Right lobe of liver (tissue), 6 donors: Measurements from ENCODE around the gene NMNAT2. TPM values are rescaled to one million over a fixed set of nuclear protein-coding genes. Genes with fewer than 3 reads are reported as not detected.

Experiments
- ATAC-seq, 4 donors: fragments of 200-7000 bp; cut with Tn5 transposase; one replicate each; pipeline ENCODE4 v1.9.1; 2020; ENCODE audit warnings: mild to moderate bottlenecking in 4 of 4, moderate library complexity in 4 of 4
- DNase-seq, 3 donors: peaks; one replicate each; pipeline ENCODE4 v3.0.0-alpha.2; 2020
- H3K27ac ChIP-seq, 3 donors: fragments of 200-600 bp; one replicate each; pipeline ENCODE4 v1.8.0; 2022
- H3K27me3 ChIP-seq, 2 donors: fragments of 200-600 bp; one replicate each; pipeline ENCODE4 v1.8.0; 2022
- H3K36me3 ChIP-seq, 4 donors: fragments of 200-600 bp; sonication (generic) in 1 of 4; one replicate each; pipeline versions ENCODE4 v1.5.1 to v1.8.0; 2017 to 2022; ENCODE audit warnings: control low read depth in 1 of 4
- H3K4me1 ChIP-seq, 4 donors: fragments of 200-600 bp; sonication (generic) in 1 of 4; one replicate each; pipeline versions ENCODE4 v1.5.1 to v1.8.0; 2017 to 2022; ENCODE audit warnings: control low read depth in 1 of 4
- H3K4me3 ChIP-seq, 3 donors: fragments of 200-600 bp; one replicate each; pipeline ENCODE4 v1.8.0; 2022
- H3K9me3 ChIP-seq, 4 donors: fragments of 200-600 bp; sonication (generic) in 1 of 4; one replicate each; pipeline versions ENCODE4 v1.5.1 to v1.8.0; 2017 to 2022; ENCODE audit warnings: control low read depth in 1 of 4
- POLR2A ChIP-seq: fragments of 450-650 bp; IDR thresholded peaks from one replicate; pipeline ENCODE4 v1.6.1; 2017; ENCODE audit warnings: antibody characterized with exemption, mild to moderate bottlenecking
- WGBS: methylation state at CpG from one replicate; pipeline ENCODE4 v1.1.6; 2018; ENCODE audit warnings: low coverage, low lambda C conversion rate; ENCODE audit not compliant: insufficient coverage; ENCODE audit errors: missing lambda C conversion rate; 5-methylcytosine and 5-hydroxymethylcytosine counted together
- intact Hi-C, 2 donors: fragments of 100-400 bp; cut with DNase I; formaldehyde crosslinking; loops; one replicate each; pipeline versions ENCODE4 v1.11.2 to v1.14.1; 2022
- total RNA-seq, 6 experiments: library from RNA; depleted of rRNA in 2 of 6; stranded (reverse); fragments of >200 nt in 2 of 6; fragmentation: NEBNext Ultra II Directional in 3 of 6; extraction: Animal tissue kit (Norgen Biotek cat#: 25700) in 3 of 6; gene quantifications; one replicate each; pipeline versions ENCODE4 v1.1.0 to v1.2.4, GENCODE V29; 2016 to 2023
- TF ChIP-seq, protein P1 (sequence below), 4 donors: fragments of 200-600 bp in 3 of 4; fragments of 450-650 bp in 1 of 4; IDR thresholded peaks; one replicate each; pipeline versions ENCODE4 v1.5.1 to v1.8.0; 2016 to 2022; ENCODE audit warnings: antibody characterized with exemption in 4 of 4, mild to moderate bottlenecking in 2 of 4
- donor health status: DM: no; HTN: yes; CAD: no.
- donor health status: DM: no; HTN: no; CAD: no.
- donor health status: DM: no; HTN: no; CAD: no.
- donor health status: DM: no; HTN: yes; CAD: no.
- donor health status: DM: no; HTN: yes; CAD: no.

The NMNAT2 gene
- total RNA-seq, 6 experiments from 2014 or later, result 0.06 to 0.07 (median 0.06) TPM; not detected in 3

DNA sequence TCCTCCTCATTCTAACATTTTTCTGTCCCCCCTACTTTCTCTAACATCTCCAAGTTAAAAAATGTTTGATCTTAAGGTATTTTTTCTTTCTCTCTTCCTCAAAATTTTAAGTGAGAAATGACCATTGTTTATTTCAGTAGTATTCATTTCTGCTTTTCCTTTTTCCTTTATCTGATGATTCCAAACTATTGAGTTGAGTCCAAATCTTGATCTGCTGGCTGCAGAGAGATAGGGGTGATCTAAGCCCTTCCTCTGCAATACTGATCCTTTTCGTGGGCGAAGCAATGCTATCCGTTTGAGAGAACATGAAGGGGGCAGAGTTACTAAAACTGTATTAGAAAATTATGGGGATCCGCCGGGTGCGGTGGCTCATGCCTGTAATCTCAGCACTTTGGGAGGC is 516 bp upstream of the NMNAT2 start:
- no peak for DNase-seq
- Histone ChIP-seq H3K36me3 (no peaks in the 10 kb centered on the region), H3K9me3 (no peaks in the 10 kb centered on the region), H3K27me3 (peaks cover 6 to 7% of the 10 kb centered on the region in 2 donors), H3K27ac (no peak overlapping the region), H3K4me1 (peaks cover 0 to 7% (median 0%) of the 10 kb centered on the region in 4 donors), H3K4me3 (no peak overlapping the region)
- ATAC-seq, result no peak
- no peak for TF ChIP-seq POLR2A
- TF ChIP-seq, protein P1, sequence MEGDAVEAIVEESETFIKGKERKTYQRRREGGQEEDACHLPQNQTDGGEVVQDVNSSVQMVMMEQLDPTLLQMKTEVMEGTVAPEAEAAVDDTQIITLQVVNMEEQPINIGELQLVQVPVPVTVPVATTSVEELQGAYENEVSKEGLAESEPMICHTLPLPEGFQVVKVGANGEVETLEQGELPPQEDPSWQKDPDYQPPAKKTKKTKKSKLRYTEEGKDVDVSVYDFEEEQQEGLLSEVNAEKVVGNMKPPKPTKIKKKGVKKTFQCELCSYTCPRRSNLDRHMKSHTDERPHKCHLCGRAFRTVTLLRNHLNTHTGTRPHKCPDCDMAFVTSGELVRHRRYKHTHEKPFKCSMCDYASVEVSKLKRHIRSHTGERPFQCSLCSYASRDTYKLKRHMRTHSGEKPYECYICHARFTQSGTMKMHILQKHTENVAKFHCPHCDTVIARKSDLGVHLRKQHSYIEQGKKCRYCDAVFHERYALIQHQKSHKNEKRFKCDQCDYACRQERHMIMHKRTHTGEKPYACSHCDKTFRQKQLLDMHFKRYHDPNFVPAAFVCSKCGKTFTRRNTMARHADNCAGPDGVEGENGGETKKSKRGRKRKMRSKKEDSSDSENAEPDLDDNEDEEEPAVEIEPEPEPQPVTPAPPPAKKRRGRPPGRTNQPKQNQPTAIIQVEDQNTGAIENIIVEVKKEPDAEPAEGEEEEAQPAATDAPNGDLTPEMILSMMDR (IDR thresholded peaks at IDR 0.05), result no peak
- intact Hi-C loops, result no loop called here
- WGBS, result 72% methylated on average over 6 of the region's 6 CpGs

DNA sequence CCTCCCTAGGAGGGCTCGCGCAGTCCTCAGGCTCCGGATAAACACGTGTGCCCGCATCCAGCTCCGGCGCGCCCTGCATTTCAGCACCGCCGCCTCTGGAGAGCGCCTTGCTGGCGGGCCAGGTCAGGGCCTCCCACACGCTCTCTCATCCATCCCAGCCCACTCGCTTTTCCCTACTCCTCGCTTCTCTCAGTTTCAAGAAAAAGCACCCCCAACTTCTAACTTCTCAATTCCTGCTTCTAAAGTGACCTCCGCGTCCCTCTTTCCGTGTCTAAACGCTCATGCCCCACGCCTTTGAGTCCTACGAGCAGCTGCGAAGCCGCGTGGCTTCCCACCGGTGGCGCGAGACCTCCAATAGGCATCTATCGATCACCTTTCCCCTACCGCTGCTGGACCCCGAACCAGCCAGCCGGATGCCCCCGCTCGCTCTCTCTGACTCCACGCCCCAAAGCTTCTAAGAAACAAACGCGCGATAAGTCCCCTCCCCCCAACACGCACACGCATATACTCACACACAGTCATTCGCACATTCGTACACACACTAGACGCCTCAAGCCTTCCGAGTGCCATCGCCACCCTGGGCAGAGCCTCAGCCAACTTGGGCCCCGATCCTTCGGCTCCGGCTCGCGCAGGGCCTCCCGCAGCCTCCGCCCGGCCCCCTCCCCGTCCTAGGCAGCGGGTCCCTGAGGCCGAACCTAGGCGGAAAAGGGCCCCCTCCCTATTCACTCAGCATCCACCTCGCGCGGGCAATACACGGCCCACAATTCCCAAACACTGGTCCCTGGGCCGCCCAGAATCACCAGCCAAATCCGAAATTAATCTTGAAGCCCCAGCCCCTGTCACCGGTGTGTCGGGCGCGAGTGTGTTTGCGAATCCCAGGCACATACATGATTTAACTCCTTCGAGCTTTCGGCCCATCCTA is 1.1 kb downstream of the NMNAT2 start:
- WGBS, result 5% methylated on average over 56 of the region's 69 CpGs
- intact Hi-C loops, result no loop called here
- DNase-seq, result peak; percentile 55 to 68 (median 57)
- Histone ChIP-seq H3K4me1 (peaks cover 0 to 7% (median 0%) of the 10 kb centered on the region in 4 donors), H3K27ac (no peak overlapping the region), H3K27me3 (peaks cover 6 to 7% of the 10 kb centered on the region in 2 donors), H3K4me3 (no peak overlapping the region), H3K36me3 (no peaks in the 10 kb centered on the region), H3K9me3 (no peaks in the 10 kb centered on the region)
- ATAC-seq, result peak; percentile 82 to 92 (median 88)
- TF ChIP-seq, protein P1 (IDR thresholded peaks at IDR 0.05), result no peak
- no peak for TF ChIP-seq POLR2A

DNA sequence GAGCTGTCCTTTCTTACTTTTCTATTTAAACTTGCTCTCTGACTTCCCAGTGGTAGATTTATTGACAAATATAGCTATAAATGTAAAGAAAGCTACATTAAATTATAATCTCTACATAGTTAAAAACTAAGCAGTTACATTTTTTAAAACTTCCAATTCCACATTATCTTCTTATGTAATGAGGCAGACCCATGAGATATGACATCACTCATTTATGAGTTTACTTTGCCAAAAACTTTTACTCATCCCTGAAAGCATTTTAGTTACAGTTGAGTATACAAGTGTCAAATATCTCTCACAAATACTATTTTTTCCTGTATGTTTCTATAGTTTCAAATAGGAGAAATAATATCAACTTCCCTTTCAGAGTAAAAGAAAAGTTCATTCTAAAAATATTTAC is 3.8 kb downstream of the NMNAT2 start:
- DNase-seq, result no peak
- H3K27ac ChIP-seq, result no peak overlapping the region
- no peak overlapping the region for H3K4me3 ChIP-seq
- intact Hi-C loops, result no loop called here
- H3K4me1 ChIP-seq, result peaks cover 0 to 7% (median 0%) of the 10 kb centered on the region in 4 donors
- TF ChIP-seq, protein P1 (IDR thresholded peaks at IDR 0.05), result no peak
- TF ChIP-seq POLR2A, result no peak
- H3K36me3 ChIP-seq, result no peaks in the 10 kb centered on the region
- no peaks in the 10 kb centered on the region for H3K9me3 ChIP-seq
- no peak for ATAC-seq
- H3K27me3 ChIP-seq, result peaks cover 6 to 7% of the 10 kb centered on the region in 2 donors

DNA sequence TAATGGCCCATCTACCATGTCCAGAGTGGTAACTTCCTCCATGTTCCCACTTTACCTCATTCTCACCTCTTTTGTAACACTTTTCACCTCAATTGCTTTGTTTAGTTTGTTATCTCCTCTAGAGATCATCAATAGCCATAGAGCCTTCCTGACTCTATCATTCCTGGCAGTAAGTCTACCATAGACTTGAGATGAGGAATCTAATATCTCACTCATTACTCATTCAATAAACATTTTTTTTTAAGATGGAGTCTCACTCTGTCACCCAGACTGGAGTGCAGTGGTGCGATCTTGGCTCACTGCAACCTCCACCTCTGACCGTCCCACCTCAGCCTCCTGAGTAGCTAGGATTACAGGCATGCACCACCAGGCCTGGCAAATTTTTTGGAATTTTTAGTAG is 7.1 kb downstream of the NMNAT2 start:
- peaks cover 0 to under 1% of the 10 kb centered on the region in 2 donors for H3K27me3 ChIP-seq
- intact Hi-C loops, result no loop called here
- H3K36me3 ChIP-seq, result no peaks in the 10 kb centered on the region
- TF ChIP-seq, protein P1 (IDR thresholded peaks at IDR 0.05), result no peak
- TF ChIP-seq POLR2A, result no peak
- WGBS, result 100% methylated on average over 1 of the region's 2 CpGs
- H3K4me3 ChIP-seq, result no peak overlapping the region
- ATAC-seq (no peak), DNase-seq (no peak)
- H3K4me1 ChIP-seq, result no peaks in the 10 kb centered on the region
- H3K9me3 ChIP-seq, result no peaks in the 10 kb centered on the region
- H3K27ac ChIP-seq, result no peak overlapping the region
